ENCODE results near the gene PPP1R12B.
"Not testable (repeated sequence)": the region's sequence is repeated elsewhere in the genome, so short reads cannot be mapped to it uniquely, and the experiment has no call there.

PPP1R12B gene

GRCh38 chr1:202540014-202540413 is 191.5 kb downstream of the PPP1R12B start:
- no peak for DNase-seq

- no peak for DNase-seq
These were observed 191.9 kb downstream of the PPP1R12B start for GRCh38 chr1:202540448-202540847.

- not testable (repeated sequence) for DNase-seq
These were observed 192.4 kb downstream of the PPP1R12B start for GRCh38 chr1:202540858-202541257.

GRCh38 chr1:202542415-202542814 is 193.9 kb downstream of the PPP1R12B start:
- DNase-seq: not testable (repeated sequence)

GRCh38 chr1:202543537-202543936 is 195.0 kb downstream of the PPP1R12B start:
- DNase-seq: not testable (repeated sequence)

GRCh38 chr1:202544766-202545449 is 196.4 kb downstream of the PPP1R12B start:
- DNase-seq: not testable (repeated sequence)

GRCh38 chr1:202545647-202546303 is 197.3 kb downstream of the PPP1R12B start:
- DNase-seq: not testable (repeated sequence)

- not testable (repeated sequence) for DNase-seq
These were observed 197.9 kb downstream of the PPP1R12B start for GRCh38 chr1:202546377-202546776.

GRCh38 chr1:202546796-202547195 is 198.3 kb downstream of the PPP1R12B start:
- DNase-seq: not testable (repeated sequence)

- DNase-seq: no peak
These were observed 198.7 kb downstream of the PPP1R12B start for GRCh38 chr1:202547215-202547614.

- not testable (repeated sequence) for DNase-seq
These were observed 201.6 kb downstream of the PPP1R12B start for GRCh38 chr1:202550088-202550487.

- DNase-seq: no peak
These were observed 203.2 kb downstream of the PPP1R12B start for GRCh38 chr1:202551683-202552082.

- DNase-seq: not testable (repeated sequence)
These were observed 204.1 kb downstream of the PPP1R12B start for GRCh38 chr1:202552615-202553014.

- not testable (repeated sequence) for DNase-seq
These were observed 204.6 kb downstream of the PPP1R12B start for GRCh38 chr1:202553078-202553477.

- DNase-seq: no peak
These were observed 205.1 kb downstream of the PPP1R12B start for GRCh38 chr1:202553560-202554038.

GRCh38 chr1:202554619-202555018 is 206.1 kb downstream of the PPP1R12B start:
- peak in 1 of 2 experiments; percentile 9 for DNase-seq

- not testable (repeated sequence) for DNase-seq
These were observed 207.5 kb downstream of the PPP1R12B start for GRCh38 chr1:202556037-202556436.

GRCh38 chr1:202557662-202558061 is 209.2 kb downstream of the PPP1R12B start:
- DNase-seq: not testable (repeated sequence)

GRCh38 chr1:202561240-202561639 is 212.7 kb downstream of the PPP1R12B start:
- DNase-seq: no peak

GRCh38 chr1:202561726-202562443 is 213.4 kb downstream of the PPP1R12B start:
- no peak for DNase-seq

- DNase-seq: no peak
These were observed 214.1 kb downstream of the PPP1R12B start for GRCh38 chr1:202562444-202563060.

- DNase-seq: no peak
These were observed 215.3 kb downstream of the PPP1R12B start for GRCh38 chr1:202563818-202564217.

GRCh38 chr1:202564958-202565495 is 216.5 kb downstream of the PPP1R12B start:
- no peak for DNase-seq

Data from NCI-H2081 (cell line).